OCI-LY7 (cell line): ENCODE results near the gene CIITA.
"Not testable (repeated sequence)": the region's sequence is repeated elsewhere in the genome, so short reads cannot be mapped to it uniquely, and the experiment has no call there.

Source experiments
- EZH2phosphoT487 ChIP-seq: fragments of 200-600 bp; sonication (generic); IDR thresholded peaks from 2 replicates; pipeline ENCODE4 v1.6.1; 2018; ENCODE audit warnings: low read depth, borderline replicate concordance, mild to moderate bottlenecking, mixed run types, antibody characterized with exemption, low read length, moderate library complexity, mixed read lengths
- TF ChIP-seq, protein P1 (sequence below): fragments of 200-600 bp; sonication (generic); conservative IDR thresholded peaks from 2 replicates; pipeline ENCODE4 v1.5.1; 2014; ENCODE audit warnings: mild to moderate bottlenecking, antibody characterized with exemption, low read length, moderate library complexity, mixed read lengths

GRCh38 chr16:10966559-10966958, 89.6 kb downstream of the CIITA start:
- TF ChIP-seq, protein P1, sequence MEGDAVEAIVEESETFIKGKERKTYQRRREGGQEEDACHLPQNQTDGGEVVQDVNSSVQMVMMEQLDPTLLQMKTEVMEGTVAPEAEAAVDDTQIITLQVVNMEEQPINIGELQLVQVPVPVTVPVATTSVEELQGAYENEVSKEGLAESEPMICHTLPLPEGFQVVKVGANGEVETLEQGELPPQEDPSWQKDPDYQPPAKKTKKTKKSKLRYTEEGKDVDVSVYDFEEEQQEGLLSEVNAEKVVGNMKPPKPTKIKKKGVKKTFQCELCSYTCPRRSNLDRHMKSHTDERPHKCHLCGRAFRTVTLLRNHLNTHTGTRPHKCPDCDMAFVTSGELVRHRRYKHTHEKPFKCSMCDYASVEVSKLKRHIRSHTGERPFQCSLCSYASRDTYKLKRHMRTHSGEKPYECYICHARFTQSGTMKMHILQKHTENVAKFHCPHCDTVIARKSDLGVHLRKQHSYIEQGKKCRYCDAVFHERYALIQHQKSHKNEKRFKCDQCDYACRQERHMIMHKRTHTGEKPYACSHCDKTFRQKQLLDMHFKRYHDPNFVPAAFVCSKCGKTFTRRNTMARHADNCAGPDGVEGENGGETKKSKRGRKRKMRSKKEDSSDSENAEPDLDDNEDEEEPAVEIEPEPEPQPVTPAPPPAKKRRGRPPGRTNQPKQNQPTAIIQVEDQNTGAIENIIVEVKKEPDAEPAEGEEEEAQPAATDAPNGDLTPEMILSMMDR, result not testable (repeated sequence)
- not testable (repeated sequence) for TF ChIP-seq EZH2phosphoT487
